SK-N-SH (cell line): Measurements from ENCODE around the gene POLL.

Experiments
- EP300 ChIP-seq, 2 experiments: IDR thresholded peaks; 2 replicates each; pipeline versions ENCODE4 v1.4.0 to v1.6.1; 2012; ENCODE audit warnings: borderline replicate concordance in 1 of 2, low read depth in 1 of 2, low read length in 1 of 2
- GATA2 ChIP-seq: sonication (generic); formaldehyde crosslinking; IDR thresholded peaks from 2 replicates; pipeline ENCODE4 v1.5.0; 2020; ENCODE audit warnings: mild to moderate bottlenecking, missing genetic modification reagents
- MEF2A ChIP-seq: IDR thresholded peaks from 2 replicates; pipeline ENCODE4 v1.4.0; 2012; ENCODE audit warnings: low read depth, borderline replicate concordance
- POLR2AphosphoS5 ChIP-seq: IDR thresholded peaks from 2 replicates; pipeline ENCODE4 v1.6.1; 2012; ENCODE audit warnings: low read depth, low read length
- RCOR1 ChIP-seq: fragments of 150-350 bp; IDR thresholded peaks from 2 replicates; pipeline ENCODE4 v1.6.1; 2017; ENCODE audit warnings: antibody characterized with exemption, low read length
- RFX5 ChIP-seq: IDR thresholded peaks from 2 replicates; pipeline ENCODE4 v1.6.1; 2012; ENCODE audit warnings: mild to moderate bottlenecking, improper control_type of control experiment, low read length
- TAF1 ChIP-seq: IDR thresholded peaks from 2 replicates; pipeline ENCODE4 v1.6.1; 2012; ENCODE audit warnings: low read depth, mild to moderate bottlenecking, low read length, moderate library complexity, borderline replicate concordance
- TCF12 ChIP-seq: IDR thresholded peaks from 2 replicates; pipeline ENCODE4 v1.4.0; 2012
- TEAD4 ChIP-seq: IDR thresholded peaks from 2 replicates; pipeline ENCODE4 v1.4.0; 2012; ENCODE audit warnings: mild to moderate bottlenecking, borderline replicate concordance; ENCODE audit not compliant: insufficient read depth
- YY1 ChIP-seq: IDR thresholded peaks from 2 replicates; pipeline ENCODE4 v1.4.0; 2012; ENCODE audit warnings: low read depth, mild to moderate bottlenecking
- TF ChIP-seq, protein P1 (sequence below): fragments of 200-600 bp; sonication (generic); IDR thresholded peaks from 2 replicates; pipeline ENCODE4 v1.6.1; 2017; ENCODE audit warnings: antibody characterized with exemption, mild to moderate bottlenecking, moderate library complexity
- TF ChIP-seq, protein P2 (sequence below): IDR thresholded peaks from 2 replicates; pipeline ENCODE4 v1.4.0; 2012; ENCODE audit warnings: low read depth
- TF ChIP-seq, protein P3 (sequence below): IDR thresholded peaks from 2 replicates; pipeline ENCODE4; 2012
- TF ChIP-seq, protein P4 (sequence below): IDR thresholded peaks from 2 replicates; pipeline ENCODE4 v1.4.0; 2012; ENCODE audit warnings: low read depth, borderline replicate concordance

DNA sequence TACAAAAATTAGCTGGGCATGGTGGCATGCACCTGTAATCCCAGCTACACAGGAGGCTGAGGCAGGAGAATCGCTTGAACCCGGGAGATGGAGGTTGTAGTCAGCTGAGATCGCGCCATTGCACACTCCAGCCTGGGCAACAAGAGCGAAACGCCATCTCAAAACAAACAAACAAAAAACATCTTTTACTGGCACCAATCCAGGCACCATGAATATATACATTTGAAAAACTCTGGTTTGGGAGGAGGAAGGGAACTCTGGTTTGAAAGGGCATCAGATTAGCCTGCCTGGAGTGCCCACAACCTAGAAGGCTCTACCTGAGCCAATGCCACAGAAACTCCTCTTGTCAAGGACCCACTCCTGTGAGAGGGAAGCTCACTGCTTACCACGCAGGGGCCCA, 15.9 kb downstream of the POLL start:
- TF ChIP-seq TAF1 (no peak), MEF2A (no peak), RFX5 (no peak), YY1 (no peak), EP300 (IDR thresholded peaks at IDR 0.05; ENCODE audit: borderline replicate concordance in 1 of 2, low read depth in 1 of 2, low read length in 1 of 2) (no peak), GATA2 (CRISPR knock-in tag) (no peak), RCOR1 (no peak), TEAD4 (no peak), POLR2AphosphoS5 (no peak), TCF12 (no peak)
- TF ChIP-seq, protein P1, sequence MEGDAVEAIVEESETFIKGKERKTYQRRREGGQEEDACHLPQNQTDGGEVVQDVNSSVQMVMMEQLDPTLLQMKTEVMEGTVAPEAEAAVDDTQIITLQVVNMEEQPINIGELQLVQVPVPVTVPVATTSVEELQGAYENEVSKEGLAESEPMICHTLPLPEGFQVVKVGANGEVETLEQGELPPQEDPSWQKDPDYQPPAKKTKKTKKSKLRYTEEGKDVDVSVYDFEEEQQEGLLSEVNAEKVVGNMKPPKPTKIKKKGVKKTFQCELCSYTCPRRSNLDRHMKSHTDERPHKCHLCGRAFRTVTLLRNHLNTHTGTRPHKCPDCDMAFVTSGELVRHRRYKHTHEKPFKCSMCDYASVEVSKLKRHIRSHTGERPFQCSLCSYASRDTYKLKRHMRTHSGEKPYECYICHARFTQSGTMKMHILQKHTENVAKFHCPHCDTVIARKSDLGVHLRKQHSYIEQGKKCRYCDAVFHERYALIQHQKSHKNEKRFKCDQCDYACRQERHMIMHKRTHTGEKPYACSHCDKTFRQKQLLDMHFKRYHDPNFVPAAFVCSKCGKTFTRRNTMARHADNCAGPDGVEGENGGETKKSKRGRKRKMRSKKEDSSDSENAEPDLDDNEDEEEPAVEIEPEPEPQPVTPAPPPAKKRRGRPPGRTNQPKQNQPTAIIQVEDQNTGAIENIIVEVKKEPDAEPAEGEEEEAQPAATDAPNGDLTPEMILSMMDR, result no peak
- TF ChIP-seq, protein P2, sequence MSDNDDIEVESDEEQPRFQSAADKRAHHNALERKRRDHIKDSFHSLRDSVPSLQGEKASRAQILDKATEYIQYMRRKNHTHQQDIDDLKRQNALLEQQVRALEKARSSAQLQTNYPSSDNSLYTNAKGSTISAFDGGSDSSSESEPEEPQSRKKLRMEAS, result no peak
- TF ChIP-seq, protein P3, sequence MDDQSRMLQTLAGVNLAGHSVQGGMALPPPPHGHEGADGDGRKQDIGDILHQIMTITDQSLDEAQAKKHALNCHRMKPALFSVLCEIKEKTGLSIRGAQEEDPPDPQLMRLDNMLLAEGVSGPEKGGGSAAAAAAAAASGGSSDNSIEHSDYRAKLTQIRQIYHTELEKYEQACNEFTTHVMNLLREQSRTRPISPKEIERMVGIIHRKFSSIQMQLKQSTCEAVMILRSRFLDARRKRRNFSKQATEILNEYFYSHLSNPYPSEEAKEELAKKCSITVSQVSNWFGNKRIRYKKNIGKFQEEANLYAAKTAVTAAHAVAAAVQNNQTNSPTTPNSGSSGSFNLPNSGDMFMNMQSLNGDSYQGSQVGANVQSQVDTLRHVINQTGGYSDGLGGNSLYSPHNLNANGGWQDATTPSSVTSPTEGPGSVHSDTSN, result no peak
- TF ChIP-seq, protein P4, sequence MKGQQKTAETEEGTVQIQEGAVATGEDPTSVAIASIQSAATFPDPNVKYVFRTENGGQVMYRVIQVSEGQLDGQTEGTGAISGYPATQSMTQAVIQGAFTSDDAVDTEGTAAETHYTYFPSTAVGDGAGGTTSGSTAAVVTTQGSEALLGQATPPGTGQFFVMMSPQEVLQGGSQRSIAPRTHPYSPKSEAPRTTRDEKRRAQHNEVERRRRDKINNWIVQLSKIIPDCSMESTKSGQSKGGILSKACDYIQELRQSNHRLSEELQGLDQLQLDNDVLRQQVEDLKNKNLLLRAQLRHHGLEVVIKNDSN, result no peak
